Natural killer cell (primary cell): ENCODE results near the gene TEX11. TPM values are rescaled to one million over a fixed set of nuclear protein-coding genes. Genes with fewer than 3 reads are reported as not detected.
"Not testable (repeated sequence)": the region's sequence is repeated elsewhere in the genome, so short reads cannot be mapped to it uniquely, and the experiment has no call there.

Experiments
- ATAC-seq, 3 donors: fragments of 150-1000 bp in 2 of 3; fragments of 200-7000 bp in 1 of 3; cut with Tn5 transposase; 1 replicate in 1 of 3; 2 replicates in 2 of 3; pipeline ENCODE4 v1.10.0; 2021; ENCODE audit warnings: mild to moderate bottlenecking in 2 of 3, moderate library complexity in 2 of 3
- DNase-seq, 2 donors: peaks; one replicate each; pipeline versions ENCODE4 v3.0.0 to v3.0.0-alpha.2; 2013 to 2021; ENCODE audit warnings: mixed read lengths in 1 of 2
- H3K27ac ChIP-seq: one replicate; pipeline ENCODE4 v1.5.1; 2013; ENCODE audit warnings: mild to moderate bottlenecking, low read length
- H3K27me3 ChIP-seq: one replicate; pipeline ENCODE4 v1.6.1; 2013; ENCODE audit warnings: low read length; ENCODE audit not compliant: control insufficient read depth, insufficient read depth
- H3K36me3 ChIP-seq: one replicate; pipeline ENCODE4 v1.6.1; 2013; ENCODE audit warnings: low read length; ENCODE audit not compliant: control insufficient read depth, insufficient read depth
- H3K4me1 ChIP-seq: one replicate; pipeline ENCODE4 v1.6.1; 2013; ENCODE audit warnings: low read length; ENCODE audit not compliant: control insufficient read depth, insufficient read depth
- H3K4me3 ChIP-seq: one replicate; pipeline ENCODE4 v1.5.1; 2013; ENCODE audit warnings: low read length
- H3K9me3 ChIP-seq: one replicate; pipeline ENCODE4 v1.6.1; 2013; ENCODE audit warnings: low read length; ENCODE audit not compliant: control insufficient read depth, insufficient read depth
- H3K27ac Mint-ChIP-seq, 2 donors: one replicate each; pipeline ENCODE4 v1.8.0; 2022; ENCODE audit warnings: mild to moderate bottlenecking in 2 of 2, mixed read lengths in 2 of 2, moderate library complexity in 1 of 2
- H3K27me3 Mint-ChIP-seq, 2 donors: one replicate each; pipeline ENCODE4 v1.8.0; 2022; ENCODE audit warnings: low read depth in 2 of 2, mixed read lengths in 2 of 2
- H3K36me3 Mint-ChIP-seq: one replicate; pipeline ENCODE4 v1.8.0; 2022; ENCODE audit warnings: mixed read lengths
- H3K4me1 Mint-ChIP-seq, 2 donors: one replicate each; pipeline ENCODE4 v1.8.0; 2022; ENCODE audit warnings: mixed read lengths in 2 of 2
- H3K4me3 Mint-ChIP-seq: one replicate; pipeline ENCODE4 v1.8.0; 2022; ENCODE audit warnings: mild to moderate bottlenecking, moderate library complexity, mixed read lengths
- H3K9me3 Mint-ChIP-seq, 2 donors: one replicate each; pipeline ENCODE4 v1.8.0; 2022; ENCODE audit warnings: mixed read lengths in 2 of 2
- CTCF ChIP-seq: fragments of 200-600 bp; IDR thresholded peaks from one replicate; pipeline ENCODE4 v1.8.0; 2022; ENCODE audit warnings: antibody characterized with exemption
- WGBS: methylation state at CpG from one replicate; pipeline ENCODE4 v1.1.7; 2013; ENCODE audit warnings: missing lambda C conversion rate; ENCODE audit not compliant: insufficient coverage; 5-methylcytosine and 5-hydroxymethylcytosine counted together
- intact Hi-C: fragments of 100-400 bp; cut with micrococcal nuclease; formaldehyde crosslinking; loops from one replicate; pipeline ENCODE4 v1.14.2; 2022
- total RNA-seq, 4 donors: library from RNA; stranded (reverse); fragments of 120-200 nt in 1 of 4; gene quantifications; one replicate each; pipeline versions ENCODE4 v1.2.3 to v1.2.4, GENCODE V29; 2013 to 2022

The TEX11 gene
- total RNA-seq, 3 donors from 2014 or later (not counting 1 experiment from before 2014, with no cell fraction given): not detected

- Histone ChIP-seq H3K27ac (no peak overlapping the region), H3K9me3 (no peaks in the 10 kb centered on the region), H3K27me3 (no peaks in the 10 kb centered on the region), H3K4me3 (no peak overlapping the region), H3K36me3 (no peaks in the 10 kb centered on the region), H3K4me1 (no peaks in the 10 kb centered on the region)
- H3K4me1 Mint-ChIP-seq: no peaks in the 10 kb centered on the region
- intact Hi-C loops: no loop called here
- H3K4me3 Mint-ChIP-seq: no peak overlapping the region
- no peaks in the 10 kb centered on the region for H3K9me3 Mint-ChIP-seq
- no peak overlapping the region for H3K27ac Mint-ChIP-seq
- peaks cover 7 to 8% of the 10 kb centered on the region in 2 donors for H3K27me3 Mint-ChIP-seq
- no peak for ATAC-seq
- no peak for DNase-seq
- WGBS: no CpG with 5 or more reads among the region's 1 CpG
- no peaks in the 10 kb centered on the region for H3K36me3 Mint-ChIP-seq
- no peak for TF ChIP-seq CTCF
Observed at GRCh38 chrX:70605352-70605751, 303.2 kb downstream of the TEX11 start.

GRCh38 chrX:70592091-70592490, 316.4 kb downstream of the TEX11 start:
- ATAC-seq (no peak), DNase-seq (no peak)
- Histone ChIP-seq H3K4me1 (no peaks in the 10 kb centered on the region), H3K36me3 (no peaks in the 10 kb centered on the region), H3K4me3 (no peak overlapping the region), H3K27ac (no peak overlapping the region), H3K9me3 (no peaks in the 10 kb centered on the region), H3K27me3 (no peaks in the 10 kb centered on the region)
- intact Hi-C loops: no loop called here
- TF ChIP-seq CTCF: no peak
- H3K27ac Mint-ChIP-seq: no peak overlapping the region
- peaks cover 2 to 4% of the 10 kb centered on the region in 2 donors for H3K9me3 Mint-ChIP-seq
- H3K4me1 Mint-ChIP-seq: no peaks in the 10 kb centered on the region
- H3K4me3 Mint-ChIP-seq: no peak overlapping the region
- no peaks in the 10 kb centered on the region for H3K36me3 Mint-ChIP-seq
- H3K27me3 Mint-ChIP-seq: peaks cover 3 to 34% of the 10 kb centered on the region in 2 donors
- no CpG with 5 or more reads among the region's 1 CpG for WGBS

GRCh38 chrX:70587158-70587557, 321.4 kb downstream of the TEX11 start:
- not testable (repeated sequence) for H3K4me1 Mint-ChIP-seq

GRCh38 chrX:70577442-70577841, 331.1 kb downstream of the TEX11 start:
- intact Hi-C loops: no loop called here
- Mint-ChIP-seq H3K27ac (no peak overlapping the region), H3K4me1 (no peaks in the 10 kb centered on the region), H3K27me3 (peaks cover 0 to 8% of the 10 kb centered on the region in 2 donors), H3K4me3 (no peak overlapping the region), H3K36me3 (no peaks in the 10 kb centered on the region), H3K9me3 (peaks cover 2 to 7% of the 10 kb centered on the region in 2 donors)
- H3K4me1 ChIP-seq: no peaks in the 10 kb centered on the region
- WGBS: 100% methylated on average over 3 of the region's 4 CpGs
- ATAC-seq (no peak), DNase-seq (no peak)
- no peak for TF ChIP-seq CTCF
- no peaks in the 10 kb centered on the region for H3K9me3 ChIP-seq
- H3K4me3 ChIP-seq: no peak overlapping the region
- no peak overlapping the region for H3K27ac ChIP-seq
- no peaks in the 10 kb centered on the region for H3K27me3 ChIP-seq
- no peaks in the 10 kb centered on the region for H3K36me3 ChIP-seq

More at GRCh38 chrX:70587158-70587557, 321.4 kb downstream of the TEX11 start:
- intact Hi-C loops, H3K36me3 ChIP-seq, H3K27ac ChIP-seq, DNase-seq, H3K4me3 Mint-ChIP-seq, H3K9me3 Mint-ChIP-seq, H3K9me3 ChIP-seq, ATAC-seq, H3K27ac Mint-ChIP-seq, H3K27me3 Mint-ChIP-seq, H3K4me1 ChIP-seq, H3K36me3 Mint-ChIP-seq, H3K27me3 ChIP-seq, H3K4me3 ChIP-seq: not testable (repeated sequence)
- 80% methylated on average over 1 of the region's 1 CpG for WGBS

- H3K27me3 Mint-ChIP-seq, H3K4me1 ChIP-seq, H3K9me3 ChIP-seq, H3K4me3 ChIP-seq, H3K27ac ChIP-seq, H3K4me3 Mint-ChIP-seq, H3K9me3 Mint-ChIP-seq, H3K4me1 Mint-ChIP-seq, intact Hi-C loops, H3K27ac Mint-ChIP-seq, H3K36me3 ChIP-seq, DNase-seq, H3K36me3 Mint-ChIP-seq, H3K27me3 ChIP-seq, ATAC-seq: not testable (repeated sequence)
- 91% methylated on average over 15 of the region's 21 CpGs for WGBS
Observed at GRCh38 chrX:70569922-70570576, 338.5 kb downstream of the TEX11 start.
